Measurements from ENCODE around the gene SAMD10. TPM values are rescaled to one million over a fixed set of nuclear protein-coding genes. Genes with fewer than 3 reads are reported as not detected.

Gene SAMD10
- total and polyA plus RNA-seq, 4 donors: 0.74 to 3.4 (median 2.1) TPM

DNA sequence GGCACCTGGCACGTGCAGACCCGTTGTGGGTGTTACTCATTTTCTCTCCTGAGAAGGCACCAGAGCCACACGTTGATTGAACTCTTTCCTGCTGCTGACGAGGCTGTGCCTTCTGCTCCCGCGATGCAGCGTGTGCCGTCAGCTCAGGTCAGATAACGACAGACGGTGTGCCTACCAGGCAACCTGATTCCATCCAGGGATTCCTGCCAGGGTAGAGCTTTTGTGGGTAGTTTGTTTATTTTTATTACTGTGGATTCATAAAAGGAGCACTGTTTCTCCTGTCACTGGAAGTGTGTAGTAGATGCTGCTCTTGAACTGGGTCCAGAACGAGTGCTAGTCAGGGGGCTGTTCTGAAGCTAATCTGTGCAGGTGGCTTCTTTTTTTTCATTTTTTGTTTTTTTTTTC lies 22.2 kb upstream of the SAMD10 start:
- no peaks in the 10 kb centered on the region for H3K9me3 ChIP-seq (ENCODE audit: control insufficient read depth in 4 of 4, low read length in 3 of 4)
- DNase-seq (ENCODE audit: low spot score): no peak
- no peak overlapping the region for H3K4me3 ChIP-seq (ENCODE audit: low read depth in 1 of 3, low read length in 3 of 3)
- TF ChIP-seq YY1 (IDR thresholded peaks at IDR 0.05): no peak
- TF ChIP-seq, protein P1, sequence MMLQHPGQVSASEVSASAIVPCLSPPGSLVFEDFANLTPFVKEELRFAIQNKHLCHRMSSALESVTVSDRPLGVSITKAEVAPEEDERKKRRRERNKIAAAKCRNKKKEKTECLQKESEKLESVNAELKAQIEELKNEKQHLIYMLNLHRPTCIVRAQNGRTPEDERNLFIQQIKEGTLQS (IDR thresholded peaks at IDR 0.05): no peak
- H3K27me3 ChIP-seq (ENCODE audit: control insufficient read depth in 4 of 4, insufficient read depth in 4 of 4, low read length in 3 of 4): no peaks in the 10 kb centered on the region
- H3K27ac ChIP-seq (ENCODE audit: low read depth in 1 of 2, low read length in 2 of 2): no peak overlapping the region
- no peaks in the 10 kb centered on the region for H3K4me1 ChIP-seq (ENCODE audit: control insufficient read depth in 4 of 4, insufficient read depth in 4 of 4, low read length in 3 of 4)
- no peak overlapping the region for H3K9ac ChIP-seq (ENCODE audit: low read depth in 1 of 2, low read length in 2 of 2)
- 62% methylated on average over 11 of the region's 11 CpGs for WGBS
- peaks cover 25 to 74% (median 51%) of the 10 kb centered on the region in 4 donors for H3K36me3 ChIP-seq (ENCODE audit: control insufficient read depth in 4 of 4, insufficient read depth in 3 of 4, low read depth in 1 of 4, low read length in 3 of 4)

DNA sequence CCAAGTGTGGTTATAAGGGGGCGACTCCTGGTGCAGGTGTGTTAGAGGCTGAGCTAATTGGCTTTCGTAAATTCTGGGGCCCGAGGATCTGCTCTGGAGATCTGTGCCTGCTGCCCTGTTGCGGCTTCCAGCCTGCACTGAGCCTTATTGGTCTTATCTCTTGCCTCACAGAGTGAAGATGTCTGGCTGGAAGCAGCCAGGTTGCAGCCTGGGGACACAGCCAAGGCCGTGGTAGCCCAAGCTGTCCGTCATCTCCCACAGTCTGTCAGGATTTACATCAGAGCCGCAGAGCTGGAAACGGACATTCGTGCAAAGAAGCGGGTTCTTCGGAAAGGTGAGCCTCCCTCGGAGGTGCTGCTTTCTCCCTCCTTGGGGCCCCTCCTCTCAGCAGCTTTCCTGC lies 21.5 kb upstream of the SAMD10 start:
- Histone ChIP-seq H3K4me3 (ENCODE audit: low read depth in 1 of 3, low read length in 3 of 3) (no peak overlapping the region), H3K4me1 (ENCODE audit: control insufficient read depth in 4 of 4, insufficient read depth in 4 of 4, low read length in 3 of 4) (no peaks in the 10 kb centered on the region), H3K36me3 (ENCODE audit: control insufficient read depth in 4 of 4, insufficient read depth in 3 of 4, low read depth in 1 of 4, low read length in 3 of 4) (peaks cover 30 to 77% (median 54%) of the 10 kb centered on the region in 4 donors), H3K27ac (ENCODE audit: low read depth in 1 of 2, low read length in 2 of 2) (no peak overlapping the region), H3K9me3 (ENCODE audit: control insufficient read depth in 4 of 4, low read length in 3 of 4) (no peaks in the 10 kb centered on the region), H3K27me3 (ENCODE audit: control insufficient read depth in 4 of 4, insufficient read depth in 4 of 4, low read length in 3 of 4) (no peaks in the 10 kb centered on the region), H3K9ac (ENCODE audit: low read depth in 1 of 2, low read length in 2 of 2) (no peak overlapping the region)
- DNase-seq (ENCODE audit: low spot score): no peak
- WGBS: 94% methylated on average over 12 of the region's 12 CpGs
- TF ChIP-seq, protein P1 (IDR thresholded peaks at IDR 0.05): no peak
- no peak for TF ChIP-seq GABPA (IDR thresholded peaks at IDR 0.05 in 1 of 2, conservative IDR thresholded peaks at IDR 0.05 in 1 of 2)
- no peak for TF ChIP-seq NR2F2 (IDR thresholded peaks at IDR 0.05)
- TF ChIP-seq, protein P2, sequence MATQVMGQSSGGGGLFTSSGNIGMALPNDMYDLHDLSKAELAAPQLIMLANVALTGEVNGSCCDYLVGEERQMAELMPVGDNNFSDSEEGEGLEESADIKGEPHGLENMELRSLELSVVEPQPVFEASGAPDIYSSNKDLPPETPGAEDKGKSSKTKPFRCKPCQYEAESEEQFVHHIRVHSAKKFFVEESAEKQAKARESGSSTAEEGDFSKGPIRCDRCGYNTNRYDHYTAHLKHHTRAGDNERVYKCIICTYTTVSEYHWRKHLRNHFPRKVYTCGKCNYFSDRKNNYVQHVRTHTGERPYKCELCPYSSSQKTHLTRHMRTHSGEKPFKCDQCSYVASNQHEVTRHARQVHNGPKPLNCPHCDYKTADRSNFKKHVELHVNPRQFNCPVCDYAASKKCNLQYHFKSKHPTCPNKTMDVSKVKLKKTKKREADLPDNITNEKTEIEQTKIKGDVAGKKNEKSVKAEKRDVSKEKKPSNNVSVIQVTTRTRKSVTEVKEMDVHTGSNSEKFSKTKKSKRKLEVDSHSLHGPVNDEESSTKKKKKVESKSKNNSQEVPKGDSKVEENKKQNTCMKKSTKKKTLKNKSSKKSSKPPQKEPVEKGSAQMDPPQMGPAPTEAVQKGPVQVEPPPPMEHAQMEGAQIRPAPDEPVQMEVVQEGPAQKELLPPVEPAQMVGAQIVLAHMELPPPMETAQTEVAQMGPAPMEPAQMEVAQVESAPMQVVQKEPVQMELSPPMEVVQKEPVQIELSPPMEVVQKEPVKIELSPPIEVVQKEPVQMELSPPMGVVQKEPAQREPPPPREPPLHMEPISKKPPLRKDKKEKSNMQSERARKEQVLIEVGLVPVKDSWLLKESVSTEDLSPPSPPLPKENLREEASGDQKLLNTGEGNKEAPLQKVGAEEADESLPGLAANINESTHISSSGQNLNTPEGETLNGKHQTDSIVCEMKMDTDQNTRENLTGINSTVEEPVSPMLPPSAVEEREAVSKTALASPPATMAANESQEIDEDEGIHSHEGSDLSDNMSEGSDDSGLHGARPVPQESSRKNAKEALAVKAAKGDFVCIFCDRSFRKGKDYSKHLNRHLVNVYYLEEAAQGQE (IDR thresholded peaks at IDR 0.05): no peak
- no peak for TF ChIP-seq HNF4G (IDR thresholded peaks at IDR 0.05)
- TF ChIP-seq JUND (IDR thresholded peaks at IDR 0.05): no peak
- no peak for TF ChIP-seq TAF1 (conservative IDR thresholded peaks at IDR 0.05)
- no peak for TF ChIP-seq RXRA (IDR thresholded peaks at IDR 0.05)
- TF ChIP-seq, protein P3, sequence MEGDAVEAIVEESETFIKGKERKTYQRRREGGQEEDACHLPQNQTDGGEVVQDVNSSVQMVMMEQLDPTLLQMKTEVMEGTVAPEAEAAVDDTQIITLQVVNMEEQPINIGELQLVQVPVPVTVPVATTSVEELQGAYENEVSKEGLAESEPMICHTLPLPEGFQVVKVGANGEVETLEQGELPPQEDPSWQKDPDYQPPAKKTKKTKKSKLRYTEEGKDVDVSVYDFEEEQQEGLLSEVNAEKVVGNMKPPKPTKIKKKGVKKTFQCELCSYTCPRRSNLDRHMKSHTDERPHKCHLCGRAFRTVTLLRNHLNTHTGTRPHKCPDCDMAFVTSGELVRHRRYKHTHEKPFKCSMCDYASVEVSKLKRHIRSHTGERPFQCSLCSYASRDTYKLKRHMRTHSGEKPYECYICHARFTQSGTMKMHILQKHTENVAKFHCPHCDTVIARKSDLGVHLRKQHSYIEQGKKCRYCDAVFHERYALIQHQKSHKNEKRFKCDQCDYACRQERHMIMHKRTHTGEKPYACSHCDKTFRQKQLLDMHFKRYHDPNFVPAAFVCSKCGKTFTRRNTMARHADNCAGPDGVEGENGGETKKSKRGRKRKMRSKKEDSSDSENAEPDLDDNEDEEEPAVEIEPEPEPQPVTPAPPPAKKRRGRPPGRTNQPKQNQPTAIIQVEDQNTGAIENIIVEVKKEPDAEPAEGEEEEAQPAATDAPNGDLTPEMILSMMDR (IDR thresholded peaks at IDR 0.05; ENCODE audit: low read depth, low read length, missing input control): no peak
- TF ChIP-seq, protein P4, sequence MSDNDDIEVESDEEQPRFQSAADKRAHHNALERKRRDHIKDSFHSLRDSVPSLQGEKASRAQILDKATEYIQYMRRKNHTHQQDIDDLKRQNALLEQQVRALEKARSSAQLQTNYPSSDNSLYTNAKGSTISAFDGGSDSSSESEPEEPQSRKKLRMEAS (IDR thresholded peaks at IDR 0.05): no peak
- TF ChIP-seq, protein P5, sequence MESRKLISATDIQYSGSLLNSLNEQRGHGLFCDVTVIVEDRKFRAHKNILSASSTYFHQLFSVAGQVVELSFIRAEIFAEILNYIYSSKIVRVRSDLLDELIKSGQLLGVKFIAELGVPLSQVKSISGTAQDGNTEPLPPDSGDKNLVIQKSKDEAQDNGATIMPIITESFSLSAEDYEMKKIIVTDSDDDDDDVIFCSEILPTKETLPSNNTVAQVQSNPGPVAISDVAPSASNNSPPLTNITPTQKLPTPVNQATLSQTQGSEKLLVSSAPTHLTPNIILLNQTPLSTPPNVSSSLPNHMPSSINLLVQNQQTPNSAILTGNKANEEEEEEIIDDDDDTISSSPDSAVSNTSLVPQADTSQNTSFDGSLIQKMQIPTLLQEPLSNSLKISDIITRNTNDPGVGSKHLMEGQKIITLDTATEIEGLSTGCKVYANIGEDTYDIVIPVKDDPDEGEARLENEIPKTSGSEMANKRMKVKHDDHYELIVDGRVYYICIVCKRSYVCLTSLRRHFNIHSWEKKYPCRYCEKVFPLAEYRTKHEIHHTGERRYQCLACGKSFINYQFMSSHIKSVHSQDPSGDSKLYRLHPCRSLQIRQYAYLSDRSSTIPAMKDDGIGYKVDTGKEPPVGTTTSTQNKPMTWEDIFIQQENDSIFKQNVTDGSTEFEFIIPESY (IDR thresholded peaks at IDR 0.05): no peak
- TF ChIP-seq EGR1 (IDR thresholded peaks at IDR 0.05; ENCODE audit: low read depth in 2 of 2): no peak
- no peak for TF ChIP-seq FOXA1 (IDR thresholded peaks at IDR 0.05)
- no peak for TF ChIP-seq YY1 (IDR thresholded peaks at IDR 0.05)
- no peak for TF ChIP-seq FOXA2 (IDR thresholded peaks at IDR 0.05)
- no peak for TF ChIP-seq RAD21 (IDR thresholded peaks at IDR 0.05)
- TF ChIP-seq HNF4A (conservative IDR thresholded peaks at IDR 0.05): no peak
- TF ChIP-seq SP1 (IDR thresholded peaks at IDR 0.05): no peak
